Activated naive CD4-positive, alpha-beta T cell (primary cell): ENCODE results near the gene RHOJ.

Experiments
- DNase-seq, 4 experiments: peaks; one replicate each; lab custom pipeline; 2025; lab: John Stamatoyannopoulos, UW

Gene RHOJ

DNA sequence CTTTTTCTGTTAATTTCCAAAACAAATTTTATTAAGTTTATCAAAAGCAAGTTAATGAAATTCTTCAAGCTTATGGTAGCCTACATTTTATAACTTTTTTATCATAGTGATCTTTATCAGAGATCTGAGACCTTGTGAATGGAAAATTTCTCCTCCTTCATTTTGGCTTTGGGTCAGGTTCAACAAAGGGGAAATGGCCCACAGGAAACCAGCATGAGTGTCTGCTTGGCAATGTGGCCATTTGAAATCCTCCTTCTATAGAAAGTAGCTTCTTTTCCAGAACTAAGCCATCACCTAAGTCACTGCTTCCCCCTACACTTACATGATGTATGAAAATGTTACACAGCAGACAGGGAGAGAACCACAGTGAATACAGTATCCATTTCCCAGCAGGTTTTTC lies 1.6 kb downstream of the RHOJ start:
- DNase-seq = no peak

DNA sequence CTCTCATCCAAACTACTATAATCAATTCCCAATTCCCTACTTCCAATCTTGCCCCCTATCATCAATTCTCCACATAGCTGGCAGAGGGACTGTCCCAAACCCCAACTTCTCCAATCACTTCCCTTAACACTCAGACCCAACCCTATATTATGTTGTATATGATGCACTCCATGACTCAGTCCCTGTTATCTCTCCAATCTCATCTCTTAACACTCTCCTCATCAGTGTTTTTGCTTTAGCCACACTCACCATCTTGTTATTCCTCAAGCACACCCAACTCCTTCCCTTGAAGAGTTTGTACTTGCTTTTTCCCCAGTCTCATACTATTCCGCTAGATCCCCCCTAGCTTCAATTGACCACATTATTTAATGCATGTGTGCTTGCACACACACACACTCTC lies 4.9 kb downstream of the RHOJ start:
- DNase-seq = no peak

DNA sequence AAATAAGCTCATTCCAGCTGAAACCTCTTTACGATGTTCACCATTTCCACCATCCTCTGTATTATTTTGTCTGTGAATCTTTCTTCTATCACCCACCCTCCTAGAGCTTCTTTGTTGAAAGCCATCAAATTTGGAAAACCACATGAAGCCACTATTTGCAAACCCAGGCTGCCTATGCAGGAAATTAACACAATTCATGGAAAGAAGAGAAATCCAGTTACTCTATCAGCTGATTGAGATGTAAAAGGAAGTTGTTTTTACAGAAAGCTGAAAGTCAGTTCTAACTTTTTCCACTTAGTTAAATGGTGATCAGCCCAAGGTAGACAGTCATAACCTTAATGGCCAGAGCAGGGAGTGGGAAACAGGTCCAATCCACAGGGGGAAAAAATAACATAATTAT lies 6.6 kb downstream of the RHOJ start:
- no peak for DNase-seq

DNA sequence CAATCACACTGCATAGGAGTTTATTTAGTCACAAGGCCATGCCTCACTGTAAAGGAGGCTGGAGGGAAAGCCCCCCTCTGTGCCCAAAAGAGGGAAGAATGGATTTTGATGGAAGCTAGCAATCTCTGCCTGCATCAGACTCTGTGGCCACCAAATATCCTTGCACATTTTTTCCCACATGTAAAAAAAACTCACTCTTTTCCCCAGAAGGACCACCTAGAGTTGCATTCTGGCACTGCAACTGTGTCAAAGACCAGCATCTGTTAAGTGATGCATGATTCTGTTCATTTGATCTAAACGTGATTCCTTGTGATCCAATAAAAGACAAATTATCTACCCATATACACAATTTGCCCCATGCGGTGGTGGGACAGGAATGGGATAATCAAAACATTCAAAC lies 8.0 kb downstream of the RHOJ start:
- no peak for DNase-seq

DNA sequence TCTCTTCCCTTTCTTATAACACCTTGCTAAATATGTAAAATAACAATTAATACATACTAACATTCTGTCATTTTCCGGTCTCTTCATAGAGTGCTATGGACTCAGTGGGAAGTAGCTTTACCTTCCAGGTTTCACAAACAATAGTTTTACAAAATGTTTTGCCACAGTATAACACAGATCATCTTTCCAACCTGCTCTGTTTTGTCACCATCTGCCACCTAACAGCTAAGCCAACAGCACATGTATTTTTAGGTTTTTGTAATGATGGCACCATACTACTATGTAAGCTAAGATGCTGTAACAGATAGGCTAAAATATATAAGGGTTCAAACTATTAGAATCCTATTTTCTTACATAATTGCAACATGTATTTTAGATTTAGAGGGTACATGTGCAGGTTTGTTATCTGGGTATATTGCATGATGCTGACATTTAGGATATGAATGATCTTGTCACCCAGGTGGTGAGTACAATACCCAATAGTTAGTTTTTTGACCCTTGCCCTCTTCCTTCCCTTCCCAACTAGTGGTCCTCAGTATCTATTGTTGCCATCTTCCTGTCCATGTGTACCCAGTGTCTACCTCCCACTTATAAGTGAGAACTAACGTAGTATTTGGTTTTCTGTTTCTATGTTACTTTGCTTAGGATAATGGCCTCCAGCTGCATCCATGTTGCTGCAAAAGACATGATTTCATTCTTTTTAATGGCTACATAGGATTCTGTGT lies 8.7 kb downstream of the RHOJ start:
- DNase-seq = no peak

DNA sequence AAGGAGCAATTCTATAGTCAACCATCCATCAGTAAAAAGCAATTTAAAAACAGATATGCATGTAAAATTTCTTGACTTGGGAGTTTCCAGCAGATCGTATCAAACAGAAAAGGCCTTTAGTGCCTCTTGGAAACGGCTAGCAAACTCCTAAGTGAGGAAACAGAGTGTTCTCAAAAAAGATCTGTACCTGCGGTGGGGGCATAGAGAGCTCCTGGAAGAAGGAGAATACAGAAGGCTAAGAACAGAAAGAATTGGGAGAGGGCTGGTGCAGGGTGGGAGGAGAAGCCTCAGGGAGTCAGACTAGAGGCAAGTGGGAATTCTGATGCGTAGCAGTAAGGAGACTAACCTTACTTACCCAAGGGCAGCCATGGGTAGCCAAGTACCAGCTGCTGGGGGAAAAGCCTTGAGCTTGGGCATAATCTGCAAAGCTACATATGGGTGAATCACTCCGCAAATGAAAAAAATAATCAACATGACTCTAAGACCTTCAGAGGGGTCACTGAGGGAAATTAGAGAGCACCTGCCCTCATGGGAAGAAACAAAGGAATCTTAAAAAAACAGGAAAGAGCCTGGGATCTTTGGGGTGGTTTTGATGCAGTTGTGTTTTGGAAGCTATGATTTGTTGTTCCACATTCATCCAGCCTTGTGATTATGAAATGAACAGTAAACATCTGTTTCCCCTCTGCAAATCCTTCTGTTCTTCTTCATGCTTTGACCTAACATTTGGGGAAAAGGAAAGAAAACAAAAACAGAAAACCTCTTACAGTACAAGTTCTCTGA lies 10.4 kb downstream of the RHOJ start:
- DNase-seq = no peak

DNA sequence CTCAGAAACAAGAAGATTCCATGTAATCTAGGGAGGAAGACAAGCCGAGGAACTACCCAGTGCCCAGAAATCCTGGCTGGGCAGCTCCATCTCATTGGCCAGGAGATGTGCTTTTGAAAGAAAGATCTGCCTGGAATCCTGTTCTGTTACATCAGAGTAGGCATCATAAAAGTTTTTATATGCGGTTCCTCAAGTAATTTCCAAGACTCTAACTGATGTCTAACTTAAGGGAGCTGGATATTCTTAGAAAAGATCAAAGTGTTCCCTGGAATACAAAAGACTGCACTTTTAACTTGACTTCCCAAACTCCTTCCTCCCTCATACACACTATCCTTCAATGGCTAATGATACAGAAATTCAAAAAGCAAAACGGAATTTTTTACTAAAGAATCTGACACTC lies 16.3 kb downstream of the RHOJ start:
- no peak for DNase-seq

DNA sequence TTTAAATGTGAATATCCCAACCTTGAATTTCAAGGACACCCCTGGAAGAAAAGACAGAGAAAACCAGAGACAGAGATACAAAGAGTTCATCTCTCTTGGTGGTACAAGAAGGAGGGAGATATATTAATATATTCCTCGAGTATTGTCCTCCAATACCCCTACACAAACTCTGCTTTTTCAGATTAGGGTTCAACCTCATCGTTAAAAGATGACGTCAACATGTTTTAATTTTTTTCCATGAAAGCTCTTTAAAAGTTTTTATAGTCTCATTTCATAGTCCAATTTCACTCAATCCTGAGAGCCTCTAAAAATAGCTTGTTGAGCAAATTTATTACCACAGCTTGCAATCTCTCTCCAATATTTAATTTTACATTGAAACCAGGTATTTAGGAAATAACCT lies 19.4 kb downstream of the RHOJ start:
- DNase-seq = no peak

DNA sequence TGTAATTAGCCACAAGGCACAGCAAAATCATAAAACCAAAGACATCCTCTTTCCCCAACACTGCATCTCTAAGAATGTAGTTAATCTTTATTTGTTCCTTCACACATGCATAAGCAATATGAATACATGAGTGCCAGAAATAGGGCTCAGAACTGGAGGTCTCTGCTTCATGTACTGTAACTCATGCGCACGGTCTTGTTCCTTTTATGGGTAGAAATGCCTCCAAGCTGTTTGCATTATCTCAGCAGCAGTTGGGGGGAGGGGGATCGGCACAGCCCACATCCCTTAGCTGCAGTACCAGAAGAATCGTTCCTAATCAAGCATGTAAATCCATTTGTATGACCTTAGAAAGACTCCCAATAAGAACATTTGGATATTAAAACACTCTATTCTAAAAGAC lies 20.0 kb downstream of the RHOJ start:
- DNase-seq = no peak

DNA sequence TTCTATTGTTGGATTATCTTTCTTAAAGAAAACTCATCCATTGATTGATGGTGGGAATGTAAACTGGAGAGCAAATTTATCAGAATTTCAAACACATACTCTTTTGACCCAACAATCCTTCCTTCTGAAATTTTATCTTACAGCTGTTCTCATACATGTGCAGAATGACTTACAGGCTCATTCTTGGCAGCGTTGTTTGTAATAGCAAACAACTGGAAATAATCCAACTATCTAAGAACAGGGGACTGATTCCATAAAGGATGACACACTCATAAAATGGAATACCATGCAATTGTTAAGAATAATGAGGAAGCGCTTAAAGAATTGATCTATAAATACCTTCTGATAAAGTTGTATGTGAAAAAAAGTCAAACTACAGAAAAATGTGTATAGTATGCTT lies 24.0 kb downstream of the RHOJ start:
- DNase-seq = no peak

DNA sequence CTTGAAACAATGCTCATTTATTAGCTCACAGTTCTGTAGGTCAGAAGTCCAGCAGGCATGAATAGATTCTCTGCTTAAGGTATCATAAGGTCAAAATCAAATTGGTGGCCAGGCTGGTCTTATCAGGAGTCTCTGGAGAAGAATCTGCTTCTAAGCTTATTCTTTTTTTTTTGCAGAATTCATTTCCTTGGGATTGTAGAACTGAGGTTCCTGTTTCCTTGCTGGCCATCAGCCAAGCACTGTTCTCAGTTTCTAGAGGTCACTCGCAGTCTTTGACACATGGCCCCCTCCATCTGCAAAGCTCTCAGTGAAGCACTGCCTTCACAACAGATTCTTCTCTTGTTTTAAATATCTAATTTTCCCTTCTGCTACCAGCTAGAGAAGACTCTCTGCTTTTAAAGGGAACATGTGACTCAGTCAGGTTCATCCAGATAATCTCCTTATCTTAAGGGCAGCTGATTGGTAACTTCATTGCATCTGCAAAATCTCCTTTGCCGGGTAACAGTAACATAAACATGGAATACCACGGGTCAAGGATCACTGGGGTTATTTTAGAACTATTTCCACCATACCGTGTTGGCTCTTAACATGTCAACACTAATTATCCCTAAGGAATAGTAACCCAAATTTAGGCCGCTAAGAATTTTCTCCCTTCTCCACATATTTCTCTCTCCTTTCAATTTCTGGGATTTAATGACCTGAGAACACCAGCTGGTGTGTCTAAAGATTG lies 25.3 kb downstream of the RHOJ start:
- no peak for DNase-seq

DNA sequence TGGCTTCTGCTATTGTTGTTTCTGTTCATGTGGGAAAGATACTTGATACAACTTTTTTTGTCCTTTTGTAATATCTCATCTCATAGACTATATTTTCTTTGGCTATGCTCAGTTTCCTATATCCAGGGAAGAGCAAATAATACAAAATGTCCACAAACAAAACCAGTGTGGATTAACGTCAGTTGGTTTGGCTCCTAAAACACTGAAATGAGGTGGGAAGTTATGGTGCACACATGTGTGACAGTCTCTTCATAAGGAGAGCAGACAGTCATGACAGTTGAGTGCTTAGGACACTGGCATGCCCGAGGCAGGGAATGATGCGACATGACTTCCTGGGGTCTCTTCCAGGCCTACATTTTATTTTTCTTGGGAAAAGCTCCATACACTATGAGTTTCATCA lies 27.5 kb downstream of the RHOJ start:
- DNase-seq = no peak

DNA sequence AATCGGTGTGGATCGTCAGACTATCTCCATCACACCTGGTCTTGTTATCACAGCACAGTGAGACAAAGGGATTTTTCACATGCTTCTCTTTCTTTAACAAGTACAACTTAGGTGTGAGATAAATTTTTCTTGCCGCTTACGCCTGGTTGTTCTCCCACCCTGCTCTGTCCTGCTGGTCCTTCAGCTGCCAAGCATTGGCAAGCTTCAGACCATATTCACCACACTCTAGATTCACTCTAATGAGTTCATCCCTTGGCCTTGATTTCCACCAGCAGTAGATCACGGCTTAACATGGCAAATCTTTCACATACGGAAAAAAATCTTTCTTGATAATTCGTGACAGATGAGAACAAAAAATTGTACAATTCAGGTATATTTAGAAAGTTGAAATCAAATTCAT lies 33.5 kb downstream of the RHOJ start:
- DNase-seq = no peak

DNA sequence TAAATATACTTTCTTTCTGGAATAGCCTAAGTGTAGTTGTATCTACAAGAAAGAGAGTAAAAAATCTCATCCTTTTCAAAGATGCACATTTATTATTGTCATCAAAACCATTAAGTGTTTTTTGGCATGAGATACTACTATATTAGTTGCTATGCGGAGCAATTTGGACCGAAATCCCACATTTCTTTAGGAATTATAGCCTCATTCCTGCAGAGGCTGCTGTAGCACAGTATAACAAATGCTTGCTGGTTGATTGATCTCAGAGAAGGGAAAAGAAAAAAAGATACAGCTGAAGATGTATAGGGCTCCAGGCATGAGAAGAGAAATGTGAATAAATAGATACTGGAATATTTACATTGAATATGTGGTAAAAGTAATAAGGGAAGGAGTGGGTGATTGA lies 36.0 kb downstream of the RHOJ start:
- DNase-seq = no peak

DNA sequence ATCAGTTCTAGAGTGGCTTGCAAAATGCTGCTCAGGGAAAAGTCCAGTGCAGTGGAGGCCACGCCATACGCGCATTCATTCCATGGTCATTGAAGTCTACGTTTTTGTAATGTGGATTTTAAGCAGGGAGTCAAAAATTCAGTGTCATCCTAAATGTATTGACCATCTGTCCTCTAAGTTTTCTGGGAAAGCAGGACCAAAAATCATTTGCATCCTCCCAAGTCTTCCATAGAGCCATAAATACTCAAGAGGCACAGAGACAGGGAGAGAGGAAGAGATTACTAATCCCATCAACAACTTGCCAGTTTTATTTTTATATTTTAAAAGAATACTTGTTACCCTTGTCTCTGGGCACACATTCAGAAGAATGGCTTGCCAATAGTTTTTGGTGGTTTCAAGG lies 36.9 kb downstream of the RHOJ start:
- no peak for DNase-seq

DNA sequence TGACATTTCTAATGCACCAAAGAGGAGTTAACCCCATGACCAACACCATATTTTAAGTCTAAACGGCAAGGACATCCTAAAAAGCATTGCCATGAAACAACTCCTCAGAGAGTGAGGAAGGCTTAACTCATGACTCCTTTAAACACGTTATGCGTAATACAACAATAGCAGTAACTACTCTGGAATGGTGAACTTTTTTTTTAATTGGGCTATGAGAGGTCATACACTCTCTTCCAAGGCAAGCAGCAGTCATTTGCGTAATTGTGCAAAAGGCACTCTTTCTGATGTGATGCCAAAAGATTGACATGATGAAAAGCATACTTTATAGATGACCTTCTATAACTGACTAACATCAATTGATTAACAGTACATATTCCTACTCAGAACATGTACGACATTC lies 39.4 kb downstream of the RHOJ start:
- no peak for DNase-seq

DNA sequence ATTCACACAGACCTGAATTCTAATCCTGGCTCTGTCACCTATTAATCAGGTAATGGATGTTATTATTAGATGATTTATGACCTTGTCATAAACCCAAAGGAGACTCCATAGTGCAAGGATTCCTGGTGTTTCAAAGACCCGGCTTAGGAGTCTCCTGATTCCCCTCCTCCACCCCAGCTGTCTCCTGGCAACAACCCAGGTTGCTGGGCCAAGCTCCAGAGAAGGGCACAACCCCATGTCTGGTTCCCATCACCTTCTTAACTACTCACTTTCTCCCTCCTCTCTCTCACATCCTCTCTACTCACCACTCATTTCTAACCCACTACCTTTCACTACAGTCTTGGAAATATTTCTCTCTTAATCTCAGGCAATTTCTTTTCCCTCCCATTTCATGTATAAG lies 41.6 kb downstream of the RHOJ start:
- DNase-seq = no peak

DNA sequence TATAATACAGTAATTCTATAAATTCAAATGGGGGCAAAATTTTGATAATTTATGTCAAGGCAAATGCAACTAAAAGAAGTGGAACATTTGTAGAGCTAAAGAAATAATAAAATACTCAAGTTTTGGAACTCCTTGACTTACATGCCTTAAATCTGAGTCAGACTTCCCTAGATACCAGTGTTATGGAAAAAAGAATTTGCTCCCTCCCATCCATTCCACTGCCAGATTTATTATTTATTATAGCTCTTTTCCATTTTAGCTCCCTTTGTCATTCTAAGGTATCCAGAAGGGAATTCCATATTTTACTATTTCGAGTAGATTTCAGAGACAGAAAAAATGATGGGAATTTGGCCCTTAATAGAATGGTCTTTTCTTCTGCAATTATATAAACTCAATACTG lies 44.0 kb downstream of the RHOJ start:
- no peak for DNase-seq

DNA sequence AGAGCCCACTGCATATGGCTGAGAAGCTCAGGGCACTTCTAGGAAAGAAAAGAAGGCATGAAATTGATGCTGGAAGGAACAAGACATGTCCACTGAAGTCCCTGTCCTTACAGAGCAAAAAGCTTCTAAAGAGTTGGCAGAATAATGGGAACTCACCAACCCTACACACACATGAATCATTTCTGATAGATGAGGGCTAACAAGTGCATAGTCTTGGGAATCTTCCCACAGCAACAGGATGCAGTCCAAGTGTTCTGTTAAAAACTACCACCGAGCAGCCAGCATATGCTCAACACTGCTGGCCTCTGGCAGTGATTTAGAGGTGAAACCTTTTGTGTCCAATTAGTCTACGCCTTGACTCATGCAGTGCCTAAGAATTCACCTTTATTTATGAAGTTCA lies 44.8 kb downstream of the RHOJ start:
- DNase-seq = no peak

DNA sequence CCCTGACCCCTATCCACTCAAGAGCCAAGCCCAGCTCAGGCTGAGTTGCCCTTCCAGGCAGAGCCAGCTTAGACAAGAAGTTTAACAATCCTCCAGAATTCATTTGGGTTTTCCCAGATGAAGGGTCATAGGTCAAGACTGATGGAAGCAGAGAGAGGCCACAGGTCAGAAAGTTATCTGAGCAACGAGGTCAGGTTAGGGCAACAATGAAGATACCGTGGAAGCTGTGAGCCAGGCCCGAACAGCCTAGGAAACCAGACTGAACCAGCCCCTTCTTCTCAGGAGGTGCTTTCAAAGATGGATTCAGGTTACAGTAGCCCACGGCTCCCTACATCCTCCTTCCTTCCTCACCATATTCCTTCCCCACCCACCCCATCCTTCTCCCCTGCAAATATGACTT lies 53.1 kb downstream of the RHOJ start:
- no peak for DNase-seq

DNA sequence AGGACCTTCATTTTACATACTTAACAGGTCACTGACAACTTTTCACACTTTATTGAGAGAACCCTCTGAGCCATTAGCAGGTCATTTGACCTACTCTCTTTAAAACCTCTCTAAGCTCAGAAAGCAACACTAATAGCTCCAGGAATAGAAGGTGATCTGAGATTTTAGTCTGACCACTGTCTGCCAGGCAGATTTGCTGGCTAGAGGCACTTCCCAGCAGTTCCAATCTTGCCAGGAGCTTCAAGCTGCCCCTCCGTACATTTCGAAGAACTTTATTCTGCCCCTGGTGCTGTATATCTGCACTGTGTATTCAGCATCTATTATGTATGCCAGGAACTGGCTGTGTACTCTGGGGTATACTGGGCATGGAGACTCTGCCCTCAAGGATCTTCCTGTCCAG lies 58.2 kb downstream of the RHOJ start:
- no peak for DNase-seq

DNA sequence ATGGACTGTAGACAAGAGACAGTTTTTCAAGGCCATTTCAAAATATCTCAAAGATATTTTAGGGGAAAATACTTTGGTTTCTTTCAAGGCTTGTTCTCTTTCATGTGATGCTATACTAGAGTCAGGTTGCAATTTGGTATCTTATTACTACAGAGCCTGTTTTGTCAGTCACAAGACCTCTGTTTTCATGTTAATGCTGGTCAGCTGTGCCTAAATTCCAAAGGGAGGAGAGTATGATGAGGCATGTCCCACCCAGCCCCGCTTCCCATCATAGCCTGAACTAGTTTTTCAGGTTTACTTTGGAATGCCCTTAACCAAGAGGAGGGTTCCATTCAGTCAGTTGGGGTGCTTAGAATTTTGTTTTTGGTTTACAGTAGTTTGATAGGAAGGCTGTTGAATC lies 61.9 kb downstream of the RHOJ start:
- DNase-seq = no peak

DNA sequence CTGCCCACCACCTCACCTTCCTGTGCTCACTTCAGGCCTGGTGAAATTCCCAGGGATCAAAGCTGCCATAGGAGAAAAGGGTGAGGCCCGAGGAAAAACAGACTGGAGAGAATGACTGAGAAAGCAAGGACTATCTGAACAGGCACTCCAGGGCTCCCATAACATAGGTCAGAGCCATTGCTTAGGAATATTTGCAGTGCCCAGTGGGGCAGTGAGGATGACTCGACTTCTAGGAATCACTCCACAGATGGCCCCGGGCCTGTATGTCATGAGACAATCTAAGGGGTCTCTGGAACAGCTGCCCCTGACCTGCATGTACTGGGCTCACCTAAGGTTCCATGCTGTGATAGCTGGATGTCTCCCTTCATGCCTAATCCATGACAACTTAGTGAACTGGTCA lies 62.9 kb downstream of the RHOJ start:
- DNase-seq = no peak
